Lower lobe of right lung (tissue), 2 donors: ENCODE measurements around the gene CDC42EP2. TPM values are rescaled to one million over a fixed set of nuclear protein-coding genes. Genes with fewer than 3 reads are reported as not detected.
A peak's percentile ranks its signal among the peaks of the same experiment; 100 is the strongest.

ENCODE experiments used
- ATAC-seq, 2 donors: fragments of 200-7000 bp; cut with Tn5 transposase; one replicate each; pipeline ENCODE4 v1.9.1; 2020 to 2022; ENCODE audit warnings: mild to moderate bottlenecking in 2 of 2, moderate library complexity in 2 of 2
- DNase-seq: peaks from one replicate; pipeline ENCODE4 v3.0.0-alpha.2; 2020
- H3K27ac ChIP-seq: fragments of 200-600 bp; one replicate; pipeline ENCODE4 v1.8.0; 2022
- H3K27me3 ChIP-seq: fragments of 200-600 bp; one replicate; pipeline ENCODE4 v1.8.0; 2022; ENCODE audit warnings: low read depth
- H3K36me3 ChIP-seq: fragments of 200-600 bp; one replicate; pipeline ENCODE4 v1.8.0; 2022; ENCODE audit warnings: mild to moderate bottlenecking
- H3K4me1 ChIP-seq: fragments of 200-600 bp; one replicate; pipeline ENCODE4 v1.8.0; 2022
- H3K4me3 ChIP-seq: fragments of 200-600 bp; one replicate; pipeline ENCODE4 v1.8.0; 2022; ENCODE audit warnings: mild to moderate bottlenecking
- H3K9me3 ChIP-seq: fragments of 200-600 bp; one replicate; pipeline ENCODE4 v1.8.0; 2022
- CTCF ChIP-seq: fragments of 200-600 bp; IDR thresholded peaks from one replicate; pipeline ENCODE4 v1.8.0; 2022; ENCODE audit warnings: antibody characterized with exemption, mild to moderate bottlenecking
- intact Hi-C: fragments of 100-400 bp; cut with DNase I; formaldehyde crosslinking; loops from one replicate; pipeline ENCODE4 v1.11.0; 2022
- total RNA-seq: library from RNA; stranded (reverse); fragmentation: NEBNext Ultra II Directional; extraction: Animal tissue kit (Norgen Biotek cat#: 25700); gene quantifications from one replicate; pipeline ENCODE4 v1.2.1, GENCODE V29; 2021
- donor health status: DM: no; HTN: yes; CAD: no; lungs with severe emphysema.

Gene CDC42EP2
- total RNA-seq, 1 donor from 2014 or later, result 17.0 TPM

- DNase-seq, result no peak
- peak; percentile 34 to 37 for ATAC-seq
- no peak for TF ChIP-seq CTCF
- Histone ChIP-seq H3K4me1 (peaks cover 5% of the 10 kb centered on the region), H3K9me3 (no peaks in the 10 kb centered on the region), H3K36me3 (no peaks in the 10 kb centered on the region), H3K27ac (peak overlapping the region; percentile 56), H3K4me3 (no peak overlapping the region), H3K27me3 (no peaks in the 10 kb centered on the region)
- intact Hi-C loops, result no loop called here
These were observed 47.8 kb downstream of the CDC42EP2 start for GRCh38 chr11:65362320-65362931.

- ATAC-seq, result peak in 1 of 2 donors; percentile 18
- intact Hi-C loops, result no loop called here
- peak overlapping the region; percentile 56 for H3K27ac ChIP-seq
These were observed 48.3 kb downstream of the CDC42EP2 start for GRCh38 chr11:65362966-65363365.

GRCh38 chr11:65363770-65364169 is 49.1 kb downstream of the CDC42EP2 start:
- no peak overlapping the region for H3K27ac ChIP-seq
- intact Hi-C loops, result no loop called here
- DNase-seq, result no peak

More at GRCh38 chr11:65362966-65363365, 48.3 kb downstream of the CDC42EP2 start:
- no peaks in the 10 kb centered on the region for H3K36me3 ChIP-seq
- peaks cover 5% of the 10 kb centered on the region for H3K4me1 ChIP-seq
- TF ChIP-seq CTCF, result no peak
- no peaks in the 10 kb centered on the region for H3K27me3 ChIP-seq
- no peak overlapping the region for H3K4me3 ChIP-seq
- no peaks in the 10 kb centered on the region for H3K9me3 ChIP-seq
- no peak for DNase-seq

GRCh38 chr11:65366340-65366773 is 51.7 kb downstream of the CDC42EP2 start:
- H3K27ac ChIP-seq, result no peak overlapping the region

More at GRCh38 chr11:65363770-65364169, 49.1 kb downstream of the CDC42EP2 start:
- ATAC-seq, result no peak
- TF ChIP-seq CTCF, result no peak
- Histone ChIP-seq H3K9me3 (no peaks in the 10 kb centered on the region), H3K27me3 (no peaks in the 10 kb centered on the region), H3K36me3 (no peaks in the 10 kb centered on the region), H3K4me3 (no peak overlapping the region), H3K4me1 (peaks cover 5% of the 10 kb centered on the region)

GRCh38 chr11:65370659-65371049 is 56.0 kb downstream of the CDC42EP2 start:
- H3K4me1 ChIP-seq, result peaks cover 16% of the 10 kb centered on the region
- no peak for TF ChIP-seq CTCF
- no peak for ATAC-seq
- DNase-seq, result no peak
- no peak overlapping the region for H3K4me3 ChIP-seq
- no peaks in the 10 kb centered on the region for H3K27me3 ChIP-seq
- peak overlapping the region; percentile 69 for H3K27ac ChIP-seq
- intact Hi-C loops, result no loop called here
- H3K9me3 ChIP-seq, result no peaks in the 10 kb centered on the region
- no peaks in the 10 kb centered on the region for H3K36me3 ChIP-seq

More at GRCh38 chr11:65366340-65366773, 51.7 kb downstream of the CDC42EP2 start:
- no peak for DNase-seq
- peak; percentile 73 for TF ChIP-seq CTCF
- Histone ChIP-seq H3K4me1 (peaks cover 13% of the 10 kb centered on the region), H3K4me3 (no peak overlapping the region), H3K36me3 (no peaks in the 10 kb centered on the region), H3K9me3 (no peaks in the 10 kb centered on the region), H3K27me3 (no peaks in the 10 kb centered on the region)
- peak; percentile 75 to 81 for ATAC-seq
- intact Hi-C loops, result no loop called here

Other genes starting within 250 kb of the CDC42EP2 start
- gene CDCA5, start 230.8 kb upstream of the CDC42EP2 start, total RNA-seq, result 2.8 TPM
- gene ZFPL1, start 230.6 kb upstream of the CDC42EP2 start, total RNA-seq, result 29.0 TPM
- gene VPS51, start 218.7 kb upstream of the CDC42EP2 start, total RNA-seq, result 94.9 TPM
- gene TM7SF2, start 203.0 kb upstream of the CDC42EP2 start, total RNA-seq, result 38.8 TPM
- 9.5 TPM for gene ZNHIT2, start 197.2 kb upstream of the CDC42EP2 start, total RNA-seq
- gene FAU, start 192.7 kb upstream of the CDC42EP2 start, total RNA-seq, result 766 TPM
- gene MRPL49, start 192.5 kb upstream of the CDC42EP2 start, total RNA-seq, result 40.8 TPM
- 68.1 TPM for gene SYVN1, start 180.3 kb upstream of the CDC42EP2 start, total RNA-seq
- gene SPDYC, start 144.6 kb upstream of the CDC42EP2 start, total RNA-seq, result not detected
- gene CAPN1, start 132.9 kb upstream of the CDC42EP2 start, total RNA-seq, result 176 TPM
- gene POLA2, start 52.9 kb upstream of the CDC42EP2 start, total RNA-seq, result 8.7 TPM
- gene DPF2, start 19.0 kb downstream of the CDC42EP2 start, total RNA-seq, result 45.8 TPM
- 0.18 TPM for gene TIGD3, start 39.9 kb downstream of the CDC42EP2 start, total RNA-seq
- gene SLC25A45, start 67.8 kb downstream of the CDC42EP2 start, total RNA-seq, result 13.0 TPM
- 22.6 TPM for gene FRMD8, start 71.8 kb downstream of the CDC42EP2 start, total RNA-seq
- 980 TPM for gene NEAT1, start 107.9 kb downstream of the CDC42EP2 start, total RNA-seq
- gene MALAT1, start 184.2 kb downstream of the CDC42EP2 start, total RNA-seq, result 11,612 TPM
- 61.2 TPM for gene SCYL1, start 210.2 kb downstream of the CDC42EP2 start, total RNA-seq
- gene LTBP3, start 243.5 kb downstream of the CDC42EP2 start, total RNA-seq, result 98.7 TPM